GM21528 (cell line): ENCODE measurements around the gene SORCS1.
"Not testable (repeated sequence)": the region's sequence is repeated elsewhere in the genome, so short reads cannot be mapped to it uniquely, and the experiment has no call there.

ENCODE experiments used
- ATAC-seq: cut with Tn5 transposase; IDR thresholded peaks from one replicate; pipeline ENCODE4 v1.9.1; 2021; ENCODE audit warnings: mild to moderate bottlenecking, moderate library complexity; ENCODE audit not compliant: unreplicated experiment, low FRiP score

The SORCS1 gene

GRCh38 chr10:106956216-106956915 is 208.1 kb downstream of the SORCS1 start:
- ATAC-seq = no peak

- ATAC-seq = no peak
Measured at GRCh38 chr10:106955133-106955532, 209.4 kb downstream of the SORCS1 start.

GRCh38 chr10:106952033-106952432 is 212.5 kb downstream of the SORCS1 start:
- no peak for ATAC-seq

GRCh38 chr10:106949680-106950478 is 214.6 kb downstream of the SORCS1 start:
- ATAC-seq = no peak

- no peak for ATAC-seq
Measured at GRCh38 chr10:106947643-106948042, 216.9 kb downstream of the SORCS1 start.

- ATAC-seq = no peak
Measured at GRCh38 chr10:106942035-106942662, 222.4 kb downstream of the SORCS1 start.

GRCh38 chr10:106941297-106942034 is 223.0 kb downstream of the SORCS1 start:
- no peak for ATAC-seq

- no peak for ATAC-seq
Measured at GRCh38 chr10:106938513-106938912, 226.0 kb downstream of the SORCS1 start.

GRCh38 chr10:106935978-106936451 is 228.5 kb downstream of the SORCS1 start:
- peak; percentile 76 for ATAC-seq

GRCh38 chr10:106931853-106932249 is 232.7 kb downstream of the SORCS1 start:
- ATAC-seq = no peak

- ATAC-seq = peak; percentile 52
Measured at GRCh38 chr10:106931159-106931852, 233.2 kb downstream of the SORCS1 start.

- ATAC-seq = no peak
Measured at GRCh38 chr10:106930751-106931150, 233.8 kb downstream of the SORCS1 start.

- ATAC-seq = no peak
Measured at GRCh38 chr10:106929291-106929895, 235.1 kb downstream of the SORCS1 start.

GRCh38 chr10:106928151-106928550 is 236.4 kb downstream of the SORCS1 start:
- not testable (repeated sequence) for ATAC-seq

GRCh38 chr10:106925191-106925590 is 239.3 kb downstream of the SORCS1 start:
- no peak for ATAC-seq

GRCh38 chr10:106920538-106920937 is 244.0 kb downstream of the SORCS1 start:
- no peak for ATAC-seq

- peak; percentile 90 for ATAC-seq
Measured at GRCh38 chr10:106919871-106920282, 244.6 kb downstream of the SORCS1 start.

- no peak for ATAC-seq
Measured at GRCh38 chr10:106917452-106918055, 247.0 kb downstream of the SORCS1 start.

- ATAC-seq = no peak
Measured at GRCh38 chr10:106914016-106914415, 250.5 kb downstream of the SORCS1 start.
